ENCODE measurements around the gene FAS.

The FAS gene

DNA sequence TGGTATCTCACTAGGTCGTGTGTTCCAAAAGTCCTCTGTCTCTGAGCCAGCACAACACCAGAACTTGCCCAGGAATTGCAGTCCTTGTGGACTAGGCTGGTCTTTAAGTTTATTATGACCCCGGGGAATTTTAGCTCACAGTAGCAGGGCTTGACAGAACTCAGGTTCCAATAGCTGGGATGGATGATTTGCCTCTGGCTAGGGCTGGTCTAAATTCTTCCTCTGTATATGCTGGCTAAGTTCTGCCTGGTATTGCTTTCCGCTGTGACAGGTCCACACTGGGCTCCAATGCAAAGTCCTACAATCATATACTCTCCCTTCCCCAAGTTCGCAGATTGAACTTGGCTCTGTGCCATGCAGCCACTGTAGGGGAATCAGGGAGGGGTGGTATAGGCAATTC is 52.5 kb downstream of the FAS start:
- DNase-seq: no peak

DNA sequence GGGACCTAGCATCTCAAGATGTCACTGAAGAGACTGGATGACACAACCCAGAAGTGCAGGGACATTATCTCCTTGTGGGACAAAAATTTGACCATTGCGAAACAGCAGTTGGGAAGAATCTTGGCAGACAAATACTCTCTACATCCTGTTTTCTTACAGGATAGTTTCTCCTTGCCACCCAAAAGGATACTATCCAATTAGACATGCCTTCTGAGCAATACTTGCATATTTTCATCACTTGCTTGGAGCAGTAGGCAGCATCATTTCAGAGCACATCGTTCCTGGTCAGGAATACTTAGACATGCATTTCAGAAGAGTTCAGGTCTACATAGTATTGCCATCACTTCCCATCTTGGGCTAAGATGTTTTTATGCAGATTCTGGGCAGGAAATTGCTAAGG is 56.8 kb downstream of the FAS start:
- DNase-seq: no peak

- no peak for DNase-seq
Measured at GRCh38 chr10:89051593-89051992, 61.0 kb downstream of the FAS start.

- DNase-seq: no peak
Measured at GRCh38 chr10:89053555-89053954, 63.0 kb downstream of the FAS start.

- DNase-seq: no peak
Measured at GRCh38 chr10:89055159-89055558, 64.6 kb downstream of the FAS start.

DNA sequence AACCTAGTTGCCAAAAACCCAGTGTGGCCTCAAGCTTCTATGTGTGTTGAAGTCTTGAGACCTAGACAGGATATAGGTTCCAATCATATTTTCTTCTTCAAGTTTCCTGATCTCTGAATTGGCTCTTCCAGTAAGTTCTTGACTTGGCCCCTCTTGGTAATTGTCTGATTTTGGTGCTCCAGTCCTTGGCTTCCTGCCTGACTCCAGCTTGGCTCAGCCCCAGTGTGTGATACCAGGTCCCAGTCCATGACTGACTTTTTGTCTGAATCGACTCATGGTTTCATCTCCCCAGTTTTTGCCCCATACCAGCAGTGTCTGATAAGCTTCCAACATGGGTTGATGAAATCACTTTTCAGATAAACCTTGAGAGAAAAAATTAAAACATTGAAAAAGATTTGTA is 72.3 kb downstream of the FAS start:
- DNase-seq: no peak

GRCh38 chr10:89063465-89063864 is 72.9 kb downstream of the FAS start:
- DNase-seq: no peak

GRCh38 chr10:89064748-89065147 is 74.2 kb downstream of the FAS start:
- no peak for DNase-seq
